A549 (cell line): ENCODE measurements around the gene GTF2F1.
"Not testable (repeated sequence)": the region's sequence is repeated elsewhere in the genome, so short reads cannot be mapped to it uniquely, and the experiment has no call there.

ENCODE experiments used
- CEBPB ChIP-seq, 2 experiments: fragments of >200 bp in 1 of 2; sonication (Bioruptor Twin) in 1 of 2; formaldehyde crosslinking in 1 of 2; IDR thresholded peaks; 2 replicates each; pipeline ENCODE4 v1.6.1; 2012 to 2016
- CTCF ChIP-seq: fragments of >200 bp; sonication (Bioruptor Twin); formaldehyde crosslinking; IDR thresholded peaks from 3 replicates; pipeline ENCODE4 v1.5.1; 2016

- TF ChIP-seq CEBPB (IDR thresholded peaks at IDR 0.05); CTCF: not testable (repeated sequence)
Observed at GRCh38 chr19:6349271-6349670, 43.7 kb downstream of the GTF2F1 start.
